Activated T-helper 2 cell treated with anti-CD3 and anti-CD28 coated beads, Interferon-gamma antibody, Interleukin-2, Interleukin-4, amounts not matched to agents 10 μg/mL and 5 μg/mL and 100 μg/mL, durations not matched to agents 14 hours and 24 hours and 36 hours (primary cell): ENCODE data around the gene PLCB1. TPM values are rescaled to one million over a fixed set of nuclear protein-coding genes. Genes with fewer than 3 reads are reported as not detected.
A peak's percentile ranks its signal among the peaks of the same experiment; 100 is the strongest.

Source experiments
- DNase-seq: peaks from one replicate; pipeline ENCODE4 v3.0.0; 2021; ENCODE audit warnings: low spot score
- H3K27ac Mint-ChIP-seq: one replicate; pipeline ENCODE4 v1.8.0; 2021; ENCODE audit warnings: mixed read lengths
- H3K27me3 Mint-ChIP-seq: one replicate; pipeline ENCODE4 v1.8.0; 2021; ENCODE audit warnings: low read depth, mixed read lengths
- H3K36me3 Mint-ChIP-seq: one replicate; pipeline ENCODE4 v1.8.0; 2021; ENCODE audit warnings: low read depth, mixed read lengths
- H3K4me1 Mint-ChIP-seq: one replicate; pipeline ENCODE4 v1.8.0; 2021; ENCODE audit warnings: low read depth, mixed read lengths
- H3K4me3 Mint-ChIP-seq: one replicate; pipeline ENCODE4 v1.8.0; 2021; ENCODE audit warnings: low read depth, mild to moderate bottlenecking, moderate library complexity, mixed read lengths
- H3K9me3 Mint-ChIP-seq: one replicate; pipeline ENCODE4 v1.8.0; 2021; ENCODE audit warnings: mixed read lengths
- intact Hi-C: fragments of 100-400 bp; cut with micrococcal nuclease; formaldehyde crosslinking; loops from one replicate; pipeline ENCODE4 v1.15.1; 2023
- total RNA-seq: library from RNA; stranded (reverse); gene quantifications from 2 replicates; pipeline ENCODE4 v1.2.3, GENCODE V29; 2022

PLCB1 gene
- total RNA-seq, 1 donor from 2014 or later = 2.6 TPM

- Mint-ChIP-seq H3K4me3 (no peak overlapping the region), H3K27ac (no peak overlapping the region), H3K36me3 (no peaks in the 10 kb centered on the region), H3K27me3 (peaks cover 2% of the 10 kb centered on the region), H3K4me1 (no peaks in the 10 kb centered on the region), H3K9me3 (no peaks in the 10 kb centered on the region)
- DNase-seq = no peak
- intact Hi-C loops = no loop called here
Measured at GRCh38 chr20:8250539-8251200, 118.6 kb downstream of the PLCB1 start.

- Mint-ChIP-seq H3K27me3 (peaks cover 2% of the 10 kb centered on the region), H3K36me3 (no peaks in the 10 kb centered on the region), H3K4me3 (no peak overlapping the region), H3K9me3 (no peaks in the 10 kb centered on the region), H3K4me1 (no peaks in the 10 kb centered on the region), H3K27ac (no peak overlapping the region)
- DNase-seq = no peak
- intact Hi-C loops = no loop called here
Measured at GRCh38 chr20:8251201-8251575, 119.1 kb downstream of the PLCB1 start.

GRCh38 chr20:8254911-8255582, 123.0 kb downstream of the PLCB1 start:
- intact Hi-C loops = no loop called here
- Mint-ChIP-seq H3K36me3 (no peaks in the 10 kb centered on the region), H3K9me3 (no peaks in the 10 kb centered on the region)

GRCh38 chr20:8255945-8256632, 124.0 kb downstream of the PLCB1 start:
- DNase-seq = no peak
- H3K27me3 Mint-ChIP-seq = peaks cover 4% of the 10 kb centered on the region
- H3K36me3 Mint-ChIP-seq = no peaks in the 10 kb centered on the region
- intact Hi-C loops = no loop called here
- H3K27ac Mint-ChIP-seq = no peak overlapping the region
- no peaks in the 10 kb centered on the region for H3K9me3 Mint-ChIP-seq
- H3K4me3 Mint-ChIP-seq = no peak overlapping the region
- H3K4me1 Mint-ChIP-seq = no peaks in the 10 kb centered on the region

More at GRCh38 chr20:8254911-8255582, 123.0 kb downstream of the PLCB1 start:
- no peak overlapping the region for H3K27ac Mint-ChIP-seq
- no peak for DNase-seq
- H3K4me3 Mint-ChIP-seq = no peak overlapping the region
- H3K4me1 Mint-ChIP-seq = no peaks in the 10 kb centered on the region
- H3K27me3 Mint-ChIP-seq = peaks cover 4% of the 10 kb centered on the region

- Mint-ChIP-seq H3K36me3 (no peaks in the 10 kb centered on the region), H3K27ac (no peak overlapping the region), H3K4me3 (no peak overlapping the region), H3K4me1 (no peaks in the 10 kb centered on the region), H3K9me3 (no peaks in the 10 kb centered on the region), H3K27me3 (peaks cover 2% of the 10 kb centered on the region)
- DNase-seq = no peak
- intact Hi-C loops = no loop called here
Measured at GRCh38 chr20:8260837-8261251, 128.8 kb downstream of the PLCB1 start.

GRCh38 chr20:8262721-8263120, 130.7 kb downstream of the PLCB1 start:
- Mint-ChIP-seq H3K27ac (no peak overlapping the region), H3K36me3 (no peaks in the 10 kb centered on the region), H3K4me3 (no peak overlapping the region), H3K27me3 (peaks cover 2% of the 10 kb centered on the region), H3K4me1 (no peaks in the 10 kb centered on the region), H3K9me3 (no peaks in the 10 kb centered on the region)
- intact Hi-C loops = no loop called here
- DNase-seq = no peak

GRCh38 chr20:8265588-8265987, 133.5 kb downstream of the PLCB1 start:
- Mint-ChIP-seq H3K36me3 (no peaks in the 10 kb centered on the region), H3K27ac (no peak overlapping the region), H3K4me1 (no peaks in the 10 kb centered on the region), H3K4me3 (no peak overlapping the region), H3K27me3 (peaks cover 2% of the 10 kb centered on the region), H3K9me3 (no peaks in the 10 kb centered on the region)
- DNase-seq = no peak
- intact Hi-C loops = no loop called here

GRCh38 chr20:8267009-8267408, 134.9 kb downstream of the PLCB1 start:
- Mint-ChIP-seq H3K27ac (no peak overlapping the region), H3K27me3 (peaks cover 4% of the 10 kb centered on the region)
- intact Hi-C loops = no loop called here

GRCh38 chr20:8271727-8272126, 139.7 kb downstream of the PLCB1 start:
- Mint-ChIP-seq H3K4me1 (peaks cover 22% of the 10 kb centered on the region), H3K27ac (peak overlapping the region; percentile 33), H3K27me3 (peaks cover 6% of the 10 kb centered on the region), H3K36me3 (no peaks in the 10 kb centered on the region), H3K9me3 (no peaks in the 10 kb centered on the region), H3K4me3 (no peak overlapping the region)
- intact Hi-C loops = loop anchor here (5.0 kb wide), 1 partner anchor 114 kb away; no protein-coding TSS in a partner anchor
- DNase-seq = no peak

More at GRCh38 chr20:8267009-8267408, 134.9 kb downstream of the PLCB1 start:
- H3K4me3 Mint-ChIP-seq = no peak overlapping the region
- no peaks in the 10 kb centered on the region for H3K9me3 Mint-ChIP-seq
- H3K4me1 Mint-ChIP-seq = peaks cover 7% of the 10 kb centered on the region
- H3K36me3 Mint-ChIP-seq = no peaks in the 10 kb centered on the region
- no peak for DNase-seq

GRCh38 chr20:8272766-8273165, 140.7 kb downstream of the PLCB1 start:
- H3K9me3 Mint-ChIP-seq = no peaks in the 10 kb centered on the region
- intact Hi-C loops = loop anchor here (5.0 kb wide), 1 partner anchor 115 kb away; no protein-coding TSS in a partner anchor
- peaks cover 22% of the 10 kb centered on the region for H3K4me1 Mint-ChIP-seq
- H3K36me3 Mint-ChIP-seq = no peaks in the 10 kb centered on the region
- no peak overlapping the region for H3K4me3 Mint-ChIP-seq
- no peak overlapping the region for H3K27ac Mint-ChIP-seq
- no peak for DNase-seq
- peaks cover 6% of the 10 kb centered on the region for H3K27me3 Mint-ChIP-seq

- Mint-ChIP-seq H3K27me3 (no peaks in the 10 kb centered on the region), H3K27ac (no peak overlapping the region), H3K36me3 (no peaks in the 10 kb centered on the region), H3K4me1 (no peaks in the 10 kb centered on the region), H3K9me3 (no peaks in the 10 kb centered on the region), H3K4me3 (no peak overlapping the region)
- intact Hi-C loops = no loop called here
- DNase-seq = no peak
Measured at GRCh38 chr20:8284902-8285301, 152.8 kb downstream of the PLCB1 start.

GRCh38 chr20:8287340-8287739, 155.3 kb downstream of the PLCB1 start:
- Mint-ChIP-seq H3K36me3 (no peaks in the 10 kb centered on the region), H3K27me3 (no peaks in the 10 kb centered on the region), H3K4me3 (no peak overlapping the region), H3K4me1 (no peaks in the 10 kb centered on the region), H3K27ac (no peak overlapping the region), H3K9me3 (no peaks in the 10 kb centered on the region)
- DNase-seq = no peak
- intact Hi-C loops = no loop called here

- no peak for DNase-seq
- intact Hi-C loops = no loop called here
- no peaks in the 10 kb centered on the region for H3K9me3 Mint-ChIP-seq
- no peaks in the 10 kb centered on the region for H3K4me1 Mint-ChIP-seq
- no peaks in the 10 kb centered on the region for H3K36me3 Mint-ChIP-seq
- H3K27me3 Mint-ChIP-seq = peaks cover 1% of the 10 kb centered on the region
- H3K27ac Mint-ChIP-seq = no peak overlapping the region
- no peak overlapping the region for H3K4me3 Mint-ChIP-seq
Measured at GRCh38 chr20:8291200-8291599, 159.1 kb downstream of the PLCB1 start.
